Measurements from ENCODE around the gene HTR1E.
"Not testable (repeated sequence)": the region's sequence is repeated elsewhere in the genome, so short reads cannot be mapped to it uniquely, and the experiment has no call there.

Gene HTR1E, protein sequence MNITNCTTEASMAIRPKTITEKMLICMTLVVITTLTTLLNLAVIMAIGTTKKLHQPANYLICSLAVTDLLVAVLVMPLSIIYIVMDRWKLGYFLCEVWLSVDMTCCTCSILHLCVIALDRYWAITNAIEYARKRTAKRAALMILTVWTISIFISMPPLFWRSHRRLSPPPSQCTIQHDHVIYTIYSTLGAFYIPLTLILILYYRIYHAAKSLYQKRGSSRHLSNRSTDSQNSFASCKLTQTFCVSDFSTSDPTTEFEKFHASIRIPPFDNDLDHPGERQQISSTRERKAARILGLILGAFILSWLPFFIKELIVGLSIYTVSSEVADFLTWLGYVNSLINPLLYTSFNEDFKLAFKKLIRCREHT

DNA sequence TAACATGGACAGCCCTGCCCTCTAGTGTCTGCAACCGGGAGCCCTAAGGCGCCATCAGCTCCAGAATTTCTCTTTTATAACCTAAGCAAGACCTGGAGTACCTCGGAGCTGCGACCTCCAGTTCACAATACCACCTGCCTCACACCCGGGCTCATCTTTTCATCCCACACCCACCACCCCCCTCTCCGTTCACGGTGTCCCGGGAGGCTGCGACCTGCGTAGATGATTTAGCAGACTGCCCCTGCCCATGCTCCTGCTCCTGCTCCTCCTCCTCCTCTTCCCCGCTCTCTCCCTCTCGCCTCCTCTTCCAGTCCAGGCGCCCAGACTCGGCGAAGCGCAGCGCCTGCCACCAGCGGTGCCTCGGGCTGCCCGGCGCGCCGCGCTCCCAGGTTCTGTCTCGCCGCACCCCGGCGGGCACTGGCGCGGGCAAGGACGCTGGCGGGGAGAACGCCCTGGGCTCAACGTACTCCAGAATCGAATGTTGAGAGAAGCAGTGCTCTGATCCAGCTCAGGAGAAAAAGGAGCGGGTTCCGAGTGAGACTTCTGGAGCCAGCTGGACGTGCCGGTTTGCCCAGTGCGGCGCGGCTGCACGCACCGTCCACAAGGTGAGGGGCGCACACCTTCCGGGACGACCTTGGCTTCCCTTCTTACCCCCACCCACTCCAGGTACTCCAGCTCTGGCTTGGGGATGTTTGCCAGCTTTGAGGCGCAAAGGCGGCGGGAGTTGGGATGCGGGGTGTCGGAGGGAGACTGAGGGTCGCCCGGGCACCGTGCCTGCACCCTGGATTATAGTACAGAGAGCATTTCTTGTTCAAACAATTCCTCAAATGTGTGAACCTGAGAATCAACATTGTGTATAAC is at the start of gene HTR1E:
Gene HTR1E, plus strand, starts transcription at position 310 of the 861 bp plus-strand sequence. CDS start 77,807 bp downstream, outside the sequence.
- H3K4me3 ChIP-seq (ENCODE audit: low read depth, low read length): no peak within 1 kb of the TSS

DNA sequence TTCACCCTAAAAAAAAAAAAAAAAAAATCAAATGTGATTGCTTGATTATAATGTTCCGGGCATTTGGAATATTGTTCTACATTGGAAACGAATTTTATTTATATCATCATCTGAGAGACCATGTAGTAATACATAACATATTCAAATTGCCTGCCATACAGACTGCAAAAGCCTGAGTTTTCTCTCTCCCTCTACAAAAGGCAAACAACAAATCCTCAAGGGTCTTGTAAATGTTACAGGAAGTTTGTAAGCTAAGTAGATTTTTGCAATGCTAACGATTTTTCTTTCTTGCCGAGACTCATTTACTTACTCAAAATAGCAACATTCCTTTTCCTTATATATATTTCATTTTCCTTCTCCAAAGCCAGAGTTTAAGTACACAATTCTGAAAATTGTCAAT is 49.0 kb upstream of the HTR1E start:
- no peak overlapping the region for H3K4me3 ChIP-seq (ENCODE audit: low read depth, low read length)
- TF ChIP-seq, protein P1, sequence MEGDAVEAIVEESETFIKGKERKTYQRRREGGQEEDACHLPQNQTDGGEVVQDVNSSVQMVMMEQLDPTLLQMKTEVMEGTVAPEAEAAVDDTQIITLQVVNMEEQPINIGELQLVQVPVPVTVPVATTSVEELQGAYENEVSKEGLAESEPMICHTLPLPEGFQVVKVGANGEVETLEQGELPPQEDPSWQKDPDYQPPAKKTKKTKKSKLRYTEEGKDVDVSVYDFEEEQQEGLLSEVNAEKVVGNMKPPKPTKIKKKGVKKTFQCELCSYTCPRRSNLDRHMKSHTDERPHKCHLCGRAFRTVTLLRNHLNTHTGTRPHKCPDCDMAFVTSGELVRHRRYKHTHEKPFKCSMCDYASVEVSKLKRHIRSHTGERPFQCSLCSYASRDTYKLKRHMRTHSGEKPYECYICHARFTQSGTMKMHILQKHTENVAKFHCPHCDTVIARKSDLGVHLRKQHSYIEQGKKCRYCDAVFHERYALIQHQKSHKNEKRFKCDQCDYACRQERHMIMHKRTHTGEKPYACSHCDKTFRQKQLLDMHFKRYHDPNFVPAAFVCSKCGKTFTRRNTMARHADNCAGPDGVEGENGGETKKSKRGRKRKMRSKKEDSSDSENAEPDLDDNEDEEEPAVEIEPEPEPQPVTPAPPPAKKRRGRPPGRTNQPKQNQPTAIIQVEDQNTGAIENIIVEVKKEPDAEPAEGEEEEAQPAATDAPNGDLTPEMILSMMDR (IDR thresholded peaks at IDR 0.05; ENCODE audit: borderline replicate concordance, insufficient read depth, low read depth, low read length): no peak

More for the DNA sequence above, at the start of gene HTR1E:
- TF ChIP-seq, protein P1 (IDR thresholded peaks at IDR 0.05; ENCODE audit: borderline replicate concordance, insufficient read depth, low read depth, low read length): peak; percentile 73

DNA sequence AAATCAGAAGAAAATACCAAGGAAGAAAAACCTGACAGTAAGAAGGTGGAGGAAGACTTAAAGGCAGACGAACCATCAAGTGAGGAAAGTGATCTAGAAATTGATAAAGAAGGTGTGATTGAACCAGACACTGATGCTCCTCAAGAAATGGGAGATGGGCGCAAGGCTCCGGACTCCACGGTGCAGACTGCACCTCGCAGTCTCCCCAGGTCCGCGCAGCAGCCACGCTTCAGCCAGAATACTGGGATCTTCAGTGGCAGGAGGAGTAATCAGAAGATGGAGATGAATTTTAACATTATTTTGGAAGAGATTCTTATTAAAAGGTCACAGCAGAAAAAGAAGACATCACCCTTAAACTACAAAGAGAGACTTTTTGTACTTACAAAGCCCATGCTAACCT is 40.1 kb upstream of the HTR1E start:
- not testable (repeated sequence) for H3K4me3 ChIP-seq (ENCODE audit: low read depth, low read length)

DNA sequence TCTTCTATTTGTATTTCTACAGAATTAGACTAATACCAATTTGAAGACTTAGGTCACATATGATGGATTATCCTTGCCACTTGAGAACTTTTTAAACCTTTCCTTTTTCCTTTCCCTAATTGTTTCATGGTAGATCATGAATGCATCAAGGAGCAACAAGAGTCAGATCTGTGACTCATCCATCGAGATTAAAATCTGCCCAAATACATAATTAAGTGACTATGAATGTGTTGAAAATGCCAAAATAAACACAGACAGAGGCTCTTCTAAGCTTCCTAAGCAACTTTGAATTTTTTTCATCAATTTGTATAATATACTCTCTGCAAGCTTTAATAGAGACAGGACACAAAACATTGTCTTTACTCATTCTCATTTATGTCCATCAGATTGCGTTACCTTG is 23.5 kb upstream of the HTR1E start:
- TF ChIP-seq, protein P1 (IDR thresholded peaks at IDR 0.05; ENCODE audit: borderline replicate concordance, insufficient read depth, low read depth, low read length): no peak

DNA sequence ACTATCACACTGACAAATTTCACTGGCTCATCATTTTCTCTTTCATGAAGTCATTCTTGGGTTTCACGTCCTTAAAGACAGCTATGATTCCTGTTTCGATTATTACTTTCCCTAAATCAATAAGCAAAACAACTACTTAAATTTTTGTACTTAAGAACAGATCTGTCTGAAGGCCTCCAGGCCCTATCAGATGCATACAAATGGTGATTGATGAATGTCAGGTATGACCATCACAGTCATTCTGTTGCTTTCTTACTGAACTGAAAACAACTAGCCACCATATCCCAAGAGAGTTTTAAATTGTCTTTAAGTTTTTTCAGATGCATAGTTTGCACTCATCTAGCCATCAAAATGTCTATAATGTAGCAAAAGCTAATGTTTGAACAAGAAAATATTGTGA is 20.9 kb upstream of the HTR1E start:
- no peak overlapping the region for H3K4me3 ChIP-seq (ENCODE audit: low read depth, low read length)
- TF ChIP-seq, protein P1 (IDR thresholded peaks at IDR 0.05; ENCODE audit: borderline replicate concordance, insufficient read depth, low read depth, low read length): no peak

More for the DNA sequence above, 23.5 kb upstream of the HTR1E start:
- H3K4me3 ChIP-seq (ENCODE audit: low read depth, low read length): no peak overlapping the region

DNA sequence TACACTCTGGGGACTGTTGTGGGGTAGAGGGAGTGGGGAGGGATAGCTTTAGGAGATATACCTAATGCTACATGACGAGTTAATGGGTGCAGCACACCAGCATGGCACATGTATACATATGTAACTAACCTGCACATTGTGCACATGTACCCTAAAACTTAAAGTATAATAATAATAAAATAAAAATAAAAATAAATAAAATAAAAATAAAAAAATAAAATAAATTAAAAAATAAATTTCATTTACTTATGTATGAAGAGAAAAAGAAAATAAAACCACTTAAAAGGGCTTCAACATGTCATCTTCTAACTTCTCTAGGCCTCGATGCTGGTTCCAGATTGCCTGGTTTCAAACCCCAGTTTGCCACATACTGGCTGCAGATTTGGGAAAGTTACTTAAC is 10.2 kb upstream of the HTR1E start:
- not testable (repeated sequence) for H3K4me3 ChIP-seq (ENCODE audit: low read depth, low read length)

DNA sequence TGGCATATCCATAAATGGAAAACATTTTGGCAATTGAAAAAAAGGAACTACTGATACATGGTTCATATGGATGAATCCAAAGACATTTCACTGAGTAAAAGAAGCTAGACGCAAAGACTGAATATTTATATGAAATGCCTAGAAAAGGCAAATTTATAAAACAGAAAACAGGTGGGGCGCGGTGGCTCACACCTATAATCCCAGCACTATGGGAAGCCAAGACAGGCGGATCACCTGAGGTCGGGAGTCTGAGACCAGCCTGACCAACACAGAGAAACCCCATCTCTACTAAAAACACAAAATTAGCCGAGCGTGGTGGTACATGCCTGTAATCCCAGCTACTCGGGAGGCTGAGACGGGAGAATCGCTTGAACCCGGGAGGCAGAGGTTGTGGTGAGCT is 9.5 kb upstream of the HTR1E start:
- not testable (repeated sequence) for H3K4me3 ChIP-seq (ENCODE audit: low read depth, low read length)

DNA sequence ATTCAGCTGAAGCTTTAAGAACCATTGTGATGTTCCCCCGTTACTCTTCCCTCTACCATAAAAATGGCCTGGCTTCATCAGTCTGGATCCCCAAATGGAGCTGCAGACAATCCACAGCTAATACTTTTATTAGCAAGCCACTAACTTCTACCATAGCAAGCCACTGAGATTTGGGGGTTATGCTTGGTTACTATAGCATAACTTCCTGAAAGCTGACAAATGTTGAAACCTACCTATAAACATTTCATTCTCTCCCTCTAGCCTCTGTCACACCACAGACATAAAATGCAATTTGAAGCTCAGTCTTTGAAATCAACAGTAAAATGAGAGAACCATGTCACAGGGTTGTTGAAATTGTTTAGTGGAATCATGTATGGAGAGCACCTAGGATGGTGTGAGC is 3.0 kb upstream of the HTR1E start:
- H3K4me3 ChIP-seq (ENCODE audit: low read depth, low read length): no peak overlapping the region
- TF ChIP-seq, protein P1 (IDR thresholded peaks at IDR 0.05; ENCODE audit: borderline replicate concordance, insufficient read depth, low read depth, low read length): no peak

Data from GM12875 (cell line).